ACC112 (cell line): ENCODE measurements around the gene RPS3.
A peak's percentile ranks its signal among the peaks of the same experiment; 100 is the strongest.

Experiments
- H2AFZ ChIP-seq: fragments of 200-600 bp; sonication (generic); one replicate; pipeline ENCODE4 v1.6.0; 2017; ENCODE audit warnings: antibody characterized with exemption, low read length; ENCODE audit not compliant: unreplicated experiment
- H3K27ac ChIP-seq: fragments of 200-600 bp; sonication (generic); 2 replicates; pipeline ENCODE4 v1.5.1; 2014; ENCODE audit warnings: low read depth, mild to moderate bottlenecking, antibody characterized with exemption, low read length, moderate library complexity
- H3K27me3 ChIP-seq: fragments of 200-600 bp; sonication (generic); 2 replicates; pipeline ENCODE4 v1.6.1; 2014; ENCODE audit warnings: mild to moderate bottlenecking, antibody characterized with exemption, low read length, moderate library complexity, mixed read lengths; ENCODE audit not compliant: insufficient read depth
- H3K36me3 ChIP-seq: fragments of 200-600 bp; sonication (generic); 2 replicates; pipeline ENCODE4 v1.6.1; 2016; ENCODE audit warnings: mild to moderate bottlenecking, antibody characterized with exemption, low read length, moderate library complexity, mixed read lengths; ENCODE audit not compliant: insufficient read depth
- H3K4me1 ChIP-seq: fragments of 200-600 bp; sonication (generic); one replicate; pipeline ENCODE4 v1.6.1; 2016; ENCODE audit warnings: low read length, mixed read lengths; ENCODE audit not compliant: insufficient read depth, unreplicated experiment, control insufficient read depth
- H3K4me3 ChIP-seq: fragments of 200-600 bp; sonication (generic); 2 replicates; pipeline ENCODE4 v1.5.1; 2014; ENCODE audit warnings: mild to moderate bottlenecking, low read depth, low read length
- H3K79me2 ChIP-seq: fragments of 200-600 bp; sonication (generic); one replicate; pipeline ENCODE4 v1.6.0; 2016; ENCODE audit warnings: low read length; ENCODE audit not compliant: control insufficient read depth, unreplicated experiment, insufficient read depth

Gene RPS3

GRCh38 chr11:75421035-75421602 is 21.8 kb downstream of the RPS3 start:
- peaks cover 14% of the 10 kb centered on the region for H3K4me1 ChIP-seq
- no peak overlapping the region for H3K27ac ChIP-seq
- H3K27me3 ChIP-seq: no peaks in the 10 kb centered on the region
- H3K36me3 ChIP-seq: 0 out of 2 replicates have a peak, but pooled peaks cover 11% of the 10 kb centered on the region
- no peak overlapping the region for H3K4me3 ChIP-seq
- no peaks in the 10 kb centered on the region for H3K79me2 ChIP-seq
- H2AFZ ChIP-seq: no peak overlapping the region

GRCh38 chr11:75421902-75422247 is 22.6 kb downstream of the RPS3 start:
- Histone ChIP-seq H3K4me1 (peaks cover 14% of the 10 kb centered on the region), H3K36me3 (0 out of 2 replicates have a peak, but pooled peaks cover 11% of the 10 kb centered on the region), H3K4me3 (no peak overlapping the region), H3K27me3 (no peaks in the 10 kb centered on the region), H3K79me2 (peaks cover 3% of the 10 kb centered on the region), H3K27ac (no peak overlapping the region), H2AFZ (no peak overlapping the region)

GRCh38 chr11:75422248-75423231 is 23.2 kb downstream of the RPS3 start:
- peaks cover 16% of the 10 kb centered on the region for H3K4me1 ChIP-seq
- no peak overlapping the region for H2AFZ ChIP-seq
- H3K4me3 ChIP-seq: no peak overlapping the region
- H3K27ac ChIP-seq: no peak overlapping the region
- H3K79me2 ChIP-seq: peaks cover 10% of the 10 kb centered on the region
- peaks cover 11% of the 10 kb centered on the region; the same call in 1 of the 2 replicates for H3K36me3 ChIP-seq
- H3K27me3 ChIP-seq: no peaks in the 10 kb centered on the region

- peaks cover 15% of the 10 kb centered on the region; the same call in 1 of the 2 replicates for H3K36me3 ChIP-seq
- no peak overlapping the region for H3K4me3 ChIP-seq
- peaks cover 21% of the 10 kb centered on the region for H3K79me2 ChIP-seq
- peaks cover 15% of the 10 kb centered on the region for H3K4me1 ChIP-seq
- no peaks in the 10 kb centered on the region for H3K27me3 ChIP-seq
- no peak overlapping the region for H3K27ac ChIP-seq
- H2AFZ ChIP-seq: no peak overlapping the region
Measured at GRCh38 chr11:75423721-75424120, 24.4 kb downstream of the RPS3 start.

GRCh38 chr11:75424396-75424795 is 25.1 kb downstream of the RPS3 start:
- Histone ChIP-seq H2AFZ (no peak overlapping the region), H3K79me2 (peaks cover 28% of the 10 kb centered on the region), H3K27ac (no peak overlapping the region), H3K4me1 (peaks cover 10% of the 10 kb centered on the region), H3K4me3 (no peak overlapping the region), H3K27me3 (no peaks in the 10 kb centered on the region), H3K36me3 (peaks cover 15% of the 10 kb centered on the region; the same call in 1 of the 2 replicates)

- Histone ChIP-seq H3K36me3 (peaks cover 15% of the 10 kb centered on the region; the same call in 1 of the 2 replicates), H3K4me3 (no peak overlapping the region), H3K4me1 (peaks cover 10% of the 10 kb centered on the region), H3K27ac (no peak overlapping the region), H3K79me2 (peaks cover 29% of the 10 kb centered on the region), H2AFZ (no peak overlapping the region), H3K27me3 (no peaks in the 10 kb centered on the region)
Measured at GRCh38 chr11:75425422-75425821, 26.1 kb downstream of the RPS3 start.

GRCh38 chr11:75426720-75427086 is 27.4 kb downstream of the RPS3 start:
- peaks cover 14% of the 10 kb centered on the region for H3K4me1 ChIP-seq
- no peak overlapping the region for H3K4me3 ChIP-seq
- no peak overlapping the region for H2AFZ ChIP-seq
- peaks cover 32% of the 10 kb centered on the region for H3K79me2 ChIP-seq
- H3K27ac ChIP-seq: no peak overlapping the region
- no peaks in the 10 kb centered on the region for H3K27me3 ChIP-seq
- H3K36me3 ChIP-seq: peaks cover 15% of the 10 kb centered on the region; the same call in 1 of the 2 replicates

GRCh38 chr11:75427181-75427580 is 27.9 kb downstream of the RPS3 start:
- H3K4me3 ChIP-seq: no peak overlapping the region
- H3K4me1 ChIP-seq: peaks cover 14% of the 10 kb centered on the region
- H3K27me3 ChIP-seq: no peaks in the 10 kb centered on the region
- peaks cover 15% of the 10 kb centered on the region; the same call in 1 of the 2 replicates for H3K36me3 ChIP-seq
- H2AFZ ChIP-seq: no peak overlapping the region
- H3K27ac ChIP-seq: no peak overlapping the region
- H3K79me2 ChIP-seq: peaks cover 32% of the 10 kb centered on the region

- H3K4me1 ChIP-seq: peaks cover 14% of the 10 kb centered on the region
- H3K79me2 ChIP-seq: peaks cover 32% of the 10 kb centered on the region
- H3K27me3 ChIP-seq: no peaks in the 10 kb centered on the region
- H3K27ac ChIP-seq: no peak overlapping the region
- H2AFZ ChIP-seq: no peak overlapping the region
- peak overlapping the region; percentile 75 for H3K4me3 ChIP-seq
- peaks cover 10% of the 10 kb centered on the region; the same call in 1 of the 2 replicates for H3K36me3 ChIP-seq
Measured at GRCh38 chr11:75428281-75428724, 29.0 kb downstream of the RPS3 start.

GRCh38 chr11:75428989-75429640 is 29.8 kb downstream of the RPS3 start:
- Histone ChIP-seq H2AFZ (peak overlapping the region; percentile 9), H3K4me1 (peaks cover 14% of the 10 kb centered on the region), H3K27me3 (no peaks in the 10 kb centered on the region), H3K79me2 (peaks cover 32% of the 10 kb centered on the region), H3K36me3 (peaks cover 7% of the 10 kb centered on the region; the same call in 1 of the 2 replicates), H3K4me3 (peak overlapping the region; percentile 75), H3K27ac (peak overlapping the region; percentile 43)
